ENCODE measurements around the gene JAK1. TPM values are rescaled to one million over a fixed set of nuclear protein-coding genes. Genes with fewer than 3 reads are reported as not detected.

Gene JAK1
- total RNA-seq, 1 experiment from 2014 or later: 73.1 TPM

GRCh38 chr1:64894438-64895196, 71.7 kb downstream of the JAK1 start:
- intact Hi-C loops (cut with micrococcal nuclease): no loop called here
- DNase-seq (ENCODE audit: unreplicated experiment): no peak
- no peak overlapping the region for H3K27ac Mint-ChIP-seq (ENCODE audit: low read depth, unreplicated experiment)
- BruUV-seq (replicated peaks): no TSS peak
- peaks cover 43% of the 10 kb centered on the region for H3K4me1 Mint-ChIP-seq (ENCODE audit: insufficient read depth, unreplicated experiment)
- no peaks in the 10 kb centered on the region for H3K27me3 Mint-ChIP-seq (ENCODE audit: insufficient read depth, unreplicated experiment)
- POLR2A ChIA-PET: interaction anchor here (0.7 to 4.6 kb wide), 4 partner anchors 27 to 72 kb away, joined by 3 to 31 read pairs (median 6); partner anchors contain the start of gene JAK1
- H3K4me3 Mint-ChIP-seq (ENCODE audit: unreplicated experiment): no peak overlapping the region
- no peaks in the 10 kb centered on the region for H3K36me3 Mint-ChIP-seq (ENCODE audit: insufficient read depth, unreplicated experiment)
- TF ChIP-seq, protein P1, sequence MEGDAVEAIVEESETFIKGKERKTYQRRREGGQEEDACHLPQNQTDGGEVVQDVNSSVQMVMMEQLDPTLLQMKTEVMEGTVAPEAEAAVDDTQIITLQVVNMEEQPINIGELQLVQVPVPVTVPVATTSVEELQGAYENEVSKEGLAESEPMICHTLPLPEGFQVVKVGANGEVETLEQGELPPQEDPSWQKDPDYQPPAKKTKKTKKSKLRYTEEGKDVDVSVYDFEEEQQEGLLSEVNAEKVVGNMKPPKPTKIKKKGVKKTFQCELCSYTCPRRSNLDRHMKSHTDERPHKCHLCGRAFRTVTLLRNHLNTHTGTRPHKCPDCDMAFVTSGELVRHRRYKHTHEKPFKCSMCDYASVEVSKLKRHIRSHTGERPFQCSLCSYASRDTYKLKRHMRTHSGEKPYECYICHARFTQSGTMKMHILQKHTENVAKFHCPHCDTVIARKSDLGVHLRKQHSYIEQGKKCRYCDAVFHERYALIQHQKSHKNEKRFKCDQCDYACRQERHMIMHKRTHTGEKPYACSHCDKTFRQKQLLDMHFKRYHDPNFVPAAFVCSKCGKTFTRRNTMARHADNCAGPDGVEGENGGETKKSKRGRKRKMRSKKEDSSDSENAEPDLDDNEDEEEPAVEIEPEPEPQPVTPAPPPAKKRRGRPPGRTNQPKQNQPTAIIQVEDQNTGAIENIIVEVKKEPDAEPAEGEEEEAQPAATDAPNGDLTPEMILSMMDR (IDR thresholded peaks at IDR 0.05; ENCODE audit: unreplicated experiment): no peak
- CTCF ChIA-PET: interaction anchor here (0.6 to 0.9 kb wide), 3 partner anchors 9 to 80 kb away, joined by 3 to 4 read pairs (median 3); no protein-coding TSS in a partner anchor
- no peaks in the 10 kb centered on the region for H3K9me3 Mint-ChIP-seq (ENCODE audit: unreplicated experiment)

- TF ChIP-seq, protein P1 (IDR thresholded peaks at IDR 0.05; ENCODE audit: unreplicated experiment): no peak
- Mint-ChIP-seq H3K9me3 (ENCODE audit: unreplicated experiment) (no peaks in the 10 kb centered on the region), H3K27ac (ENCODE audit: low read depth, unreplicated experiment) (no peak overlapping the region), H3K27me3 (ENCODE audit: insufficient read depth, unreplicated experiment) (no peaks in the 10 kb centered on the region), H3K4me3 (ENCODE audit: unreplicated experiment) (no peak overlapping the region), H3K4me1 (ENCODE audit: insufficient read depth, unreplicated experiment) (peaks cover 43% of the 10 kb centered on the region), H3K36me3 (ENCODE audit: insufficient read depth, unreplicated experiment) (no peaks in the 10 kb centered on the region)
- ChIA-PET POLR2A (interaction anchor here (0.7 to 2.1 kb wide), 5 partner anchors 19 to 72 kb away, joined by 3 to 7 read pairs (median 4); partner anchors contain the start of gene JAK1), CTCF (interaction anchor here (0.7 to 0.9 kb wide), 2 partner anchors 8 to 18 kb away, joined by 3 to 4 read pairs; no protein-coding TSS in a partner anchor)
- intact Hi-C loops (cut with micrococcal nuclease): no loop called here
- DNase-seq (ENCODE audit: unreplicated experiment): no peak
- no TSS peak for BruUV-seq (replicated peaks)
Measured at GRCh38 chr1:64893921-64894320, 72.4 kb downstream of the JAK1 start.

DNA sequence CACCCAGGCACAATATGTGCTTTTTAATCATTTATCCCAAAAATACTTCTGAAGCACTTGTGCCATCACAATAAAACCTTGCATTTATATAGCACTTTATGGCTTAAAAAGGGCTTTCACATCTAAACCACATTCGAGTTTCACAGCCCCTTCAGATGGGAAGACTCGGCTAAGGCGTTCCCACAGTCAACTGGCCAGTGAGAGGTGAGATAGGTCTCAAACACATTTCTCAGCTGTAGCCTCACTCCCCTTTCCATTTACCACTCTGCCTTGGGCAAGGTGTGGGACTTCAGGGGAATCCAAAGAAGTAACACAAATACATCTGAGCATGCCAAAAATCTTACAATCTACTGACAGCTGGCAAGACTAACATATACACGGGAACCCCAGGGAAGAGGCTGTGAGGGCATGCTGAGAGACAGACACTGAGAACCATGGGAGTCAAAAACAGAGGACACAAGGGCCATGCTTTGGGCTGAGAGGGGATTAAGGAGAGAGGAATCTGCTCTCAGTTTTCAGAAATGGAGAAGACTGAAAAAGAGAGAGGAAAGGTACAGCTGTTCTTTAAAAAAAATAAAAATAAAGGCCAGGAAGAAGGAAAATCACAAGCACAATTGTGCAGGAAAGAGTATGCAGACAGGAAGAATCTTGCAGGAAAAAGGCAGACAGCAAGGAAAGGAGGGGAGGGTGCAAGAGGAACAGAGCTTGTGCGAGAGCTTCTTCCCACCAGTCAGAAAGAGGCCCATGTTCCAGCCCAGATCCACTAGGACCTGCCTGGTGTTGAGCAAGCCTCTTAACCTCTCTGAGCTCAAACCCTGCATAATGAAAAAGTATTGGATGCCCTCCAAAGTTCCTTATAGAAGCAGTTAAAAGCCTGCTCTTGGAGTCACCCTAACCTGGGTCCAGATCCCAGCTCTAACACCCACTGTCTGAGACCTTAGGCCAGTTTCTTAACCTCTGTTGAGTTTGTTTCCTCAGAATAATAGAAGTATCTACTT, 73.5 kb downstream of the JAK1 start:
- no TSS peak for BruUV-seq (replicated peaks)
- Mint-ChIP-seq H3K27ac (ENCODE audit: low read depth, unreplicated experiment) (peak overlapping the region; percentile 46), H3K27me3 (ENCODE audit: insufficient read depth, unreplicated experiment) (no peaks in the 10 kb centered on the region), H3K4me3 (ENCODE audit: unreplicated experiment) (no peak overlapping the region), H3K9me3 (ENCODE audit: unreplicated experiment) (no peaks in the 10 kb centered on the region), H3K4me1 (ENCODE audit: insufficient read depth, unreplicated experiment) (peaks cover 35% of the 10 kb centered on the region), H3K36me3 (ENCODE audit: insufficient read depth, unreplicated experiment) (no peaks in the 10 kb centered on the region)
- intact Hi-C loops (cut with micrococcal nuclease): no loop called here
- CTCF ChIA-PET: interaction anchor here (1.2 kb wide), 1 partner anchor 13 kb away, joined by 6 read pairs; no protein-coding TSS in a partner anchor
- POLR2A ChIA-PET: interaction anchor here (0.6 to 2.1 kb wide), 8 partner anchors 20 to 1369 kb away, joined by 3 to 7 read pairs (median 4); partner anchors contain the start of gene JAK1
- DNase-seq (ENCODE audit: unreplicated experiment): peak; percentile 24
- TF ChIP-seq, protein P1 (IDR thresholded peaks at IDR 0.05; ENCODE audit: unreplicated experiment): no peak

DNA sequence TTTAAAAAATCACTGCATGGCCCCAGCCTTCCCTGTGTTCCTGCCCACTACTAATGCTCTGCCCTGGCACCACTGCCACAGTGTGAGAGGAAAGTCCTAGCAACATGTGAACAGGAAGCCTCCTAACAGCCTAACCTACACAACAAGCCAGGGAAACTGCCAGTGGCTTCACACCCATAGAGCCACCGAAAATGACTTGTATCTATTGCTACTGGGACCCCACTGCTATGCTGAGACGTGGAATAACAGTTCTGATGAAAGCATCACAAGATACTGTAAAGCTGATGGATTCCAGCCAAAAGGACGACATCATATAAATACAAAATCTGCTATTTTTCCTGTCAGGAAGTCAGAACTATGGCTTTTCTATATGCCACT, 74.9 kb downstream of the JAK1 start:
- ChIA-PET POLR2A (no interaction called here), CTCF (no interaction called here)
- BruUV-seq (replicated peaks): no TSS peak
- intact Hi-C loops (cut with micrococcal nuclease): no loop called here
- TF ChIP-seq, protein P1 (IDR thresholded peaks at IDR 0.05; ENCODE audit: unreplicated experiment): no peak
- no peaks in the 10 kb centered on the region for H3K9me3 Mint-ChIP-seq (ENCODE audit: unreplicated experiment)
- H3K4me1 Mint-ChIP-seq (ENCODE audit: insufficient read depth, unreplicated experiment): peaks cover 21% of the 10 kb centered on the region
- peaks cover 6% of the 10 kb centered on the region for H3K36me3 Mint-ChIP-seq (ENCODE audit: insufficient read depth, unreplicated experiment)
- no peaks in the 10 kb centered on the region for H3K27me3 Mint-ChIP-seq (ENCODE audit: insufficient read depth, unreplicated experiment)
- no peak overlapping the region for H3K27ac Mint-ChIP-seq (ENCODE audit: low read depth, unreplicated experiment)
- H3K4me3 Mint-ChIP-seq (ENCODE audit: unreplicated experiment): no peak overlapping the region
- DNase-seq (ENCODE audit: unreplicated experiment): no peak

Measured in MCF 10A (cell line).